Bronchial epithelial cell (primary cell): ENCODE measurements around the gene IGF1R. TPM values are rescaled to one million over a fixed set of nuclear protein-coding genes. Genes with fewer than 3 reads are reported as not detected.
A peak's percentile ranks its signal among the peaks of the same experiment; 100 is the strongest.

Experiments used
- DNase-seq: peaks from one replicate; pipeline ENCODE4 v3.0.0-alpha.2; 2010; ENCODE audit warnings: low read depth
- FAIRE-seq: peaks from 2 replicates; lab custom pipeline; 2011; peaks lifted over from hg19 to GRCh38; lab: Jason Lieb, UNC
- H3K27me3 ChIP-seq: 2 replicates; pipeline ENCODE4 v1.5.1; 2011; ENCODE audit warnings: low read length; ENCODE audit not compliant: control insufficient read depth, insufficient read depth
- H3K36me3 ChIP-seq: 2 replicates; pipeline ENCODE4 v1.5.1; 2011; ENCODE audit warnings: low read length; ENCODE audit not compliant: control insufficient read depth, insufficient read depth
- H3K4me3 ChIP-seq: 2 replicates; pipeline ENCODE4 v1.5.1; 2011; ENCODE audit warnings: mild to moderate bottlenecking, low read depth, low read length, control low read depth
- CTCF ChIP-seq: IDR thresholded peaks from 2 replicates; pipeline ENCODE4 v1.5.1; 2011; ENCODE audit warnings: mild to moderate bottlenecking, moderate library complexity, low read length, control low read depth, inconsistent platforms; ENCODE audit not compliant: insufficient read depth, severe bottlenecking
- total RNA-seq: library from RNA; depleted of rRNA; stranded (reverse); fragments of >200 nt; gene quantifications from 2 replicates; pipeline ENCODE4 v1.2.1, GENCODE V29; 2014

The IGF1R gene
- total RNA-seq, 1 donor from 2014 or later, result 39.5 TPM

- no peak for DNase-seq
- Histone ChIP-seq H3K36me3 (peaks cover 7% of the 10 kb centered on the region), H3K4me3 (no peak overlapping the region), H3K27me3 (no peaks in the 10 kb centered on the region)
- no peak for FAIRE-seq
- TF ChIP-seq CTCF, result no peak
Measured at GRCh38 chr15:98712845-98713584, 64.7 kb downstream of the IGF1R start.

GRCh38 chr15:98713585-98714001, 65.3 kb downstream of the IGF1R start:
- Histone ChIP-seq H3K4me3 (no peak overlapping the region), H3K27me3 (no peaks in the 10 kb centered on the region), H3K36me3 (peaks cover 7% of the 10 kb centered on the region)
- FAIRE-seq (no peak), DNase-seq (peak; percentile 25)
- no peak for TF ChIP-seq CTCF

- Histone ChIP-seq H3K4me3 (no peak overlapping the region), H3K27me3 (no peaks in the 10 kb centered on the region), H3K36me3 (peaks cover 6% of the 10 kb centered on the region)
- no peak for TF ChIP-seq CTCF
- DNase-seq (no peak), FAIRE-seq (no peak)
Measured at GRCh38 chr15:98714922-98715321, 66.6 kb downstream of the IGF1R start.

- peaks cover 5% of the 10 kb centered on the region for H3K36me3 ChIP-seq
- FAIRE-seq (no peak), DNase-seq (no peak)
- no peak overlapping the region for H3K4me3 ChIP-seq
- no peaks in the 10 kb centered on the region for H3K27me3 ChIP-seq
- no peak for TF ChIP-seq CTCF
Measured at GRCh38 chr15:98715401-98715800, 67.1 kb downstream of the IGF1R start.

- TF ChIP-seq CTCF, result no peak
- DNase-seq (no peak), FAIRE-seq (no peak)
- Histone ChIP-seq H3K4me3 (no peak overlapping the region), H3K27me3 (no peaks in the 10 kb centered on the region), H3K36me3 (peaks cover 4% of the 10 kb centered on the region)
Measured at GRCh38 chr15:98715890-98716443, 67.6 kb downstream of the IGF1R start.
